H9 (cell line): Measurements from ENCODE around the gene LPCAT1. TPM values are rescaled to one million over a fixed set of nuclear protein-coding genes. Genes with fewer than 3 reads are reported as not detected.

ENCODE experiments used
- DNase-seq: peaks from one replicate; pipeline ENCODE4 v3.0.0-alpha.2; 2017
- H2AFZ ChIP-seq: one replicate; pipeline ENCODE4 v1.6.1; 2013; ENCODE audit warnings: mild to moderate bottlenecking, low read length, control low read depth, moderate library complexity
- H2AK5ac ChIP-seq: 2 replicates; pipeline ENCODE4 v1.6.1; 2013; ENCODE audit warnings: low read length, control low read depth, mixed read lengths; ENCODE audit not compliant: insufficient read length
- H2BK120ac ChIP-seq: one replicate; pipeline ENCODE4 v1.6.1; 2013; ENCODE audit warnings: low read depth, mild to moderate bottlenecking, low read length, control low read depth, inconsistent platforms; ENCODE audit not compliant: poor library complexity, severe bottlenecking
- H2BK12ac ChIP-seq: 2 replicates; pipeline ENCODE4 v1.6.1; 2013; ENCODE audit warnings: low read length, control low read depth, mixed read lengths, low read depth; ENCODE audit not compliant: insufficient read length
- H2BK15ac ChIP-seq: 2 replicates; pipeline ENCODE4 v1.6.1; 2013; ENCODE audit warnings: low read depth, low read length, control low read depth
- H2BK20ac ChIP-seq: one replicate; pipeline ENCODE4 v1.6.1; 2013; ENCODE audit warnings: low read depth, mild to moderate bottlenecking, low read length, control low read depth, inconsistent platforms; ENCODE audit not compliant: poor library complexity, severe bottlenecking
- H2BK5ac ChIP-seq: 2 replicates; pipeline ENCODE4 v1.6.1; 2013; ENCODE audit warnings: low read length, control low read depth, mixed read lengths; ENCODE audit not compliant: insufficient read length
- H3K14ac ChIP-seq: 2 replicates; pipeline ENCODE4 v1.6.1; 2013; ENCODE audit warnings: low read length, control low read depth; ENCODE audit not compliant: insufficient read depth
- H3K18ac ChIP-seq: 2 replicates; pipeline ENCODE4 v1.6.1; 2013; ENCODE audit warnings: low read depth, mild to moderate bottlenecking, mixed read lengths, low read length, control low read depth; ENCODE audit not compliant: insufficient read length
- H3K23ac ChIP-seq: 2 replicates; pipeline ENCODE4 v1.6.1; 2013; ENCODE audit warnings: low read length, control low read depth, mixed read lengths, low read depth; ENCODE audit not compliant: insufficient read length
- H3K23me2 ChIP-seq: 2 replicates; pipeline ENCODE4 v1.6.1; 2013; ENCODE audit warnings: low read depth, mild to moderate bottlenecking, mixed read lengths, low read length, control low read depth; ENCODE audit not compliant: insufficient read length, poor library complexity, severe bottlenecking
- H3K27ac ChIP-seq: 2 replicates; pipeline ENCODE4 v1.5.1; 2013; ENCODE audit warnings: low read length, control low read depth, mixed read lengths, low read depth; ENCODE audit not compliant: insufficient read length
- H3K27me3 ChIP-seq: 2 replicates; pipeline ENCODE4 v1.6.1; 2013; ENCODE audit warnings: low read length, control low read depth, inconsistent platforms; ENCODE audit not compliant: insufficient read depth
- H3K4ac ChIP-seq: 2 replicates; pipeline ENCODE4 v1.6.1; 2013; ENCODE audit warnings: low read depth, mild to moderate bottlenecking, control low read depth, inconsistent platforms, low read length, moderate library complexity
- H3K4me1 ChIP-seq: 2 replicates; pipeline ENCODE4 v1.6.1; 2013; ENCODE audit warnings: low read length, control low read depth, inconsistent platforms; ENCODE audit not compliant: insufficient read depth
- H3K4me2 ChIP-seq: 2 replicates; pipeline ENCODE4 v1.6.1; 2013; ENCODE audit warnings: low read length, control low read depth, mixed read lengths; ENCODE audit not compliant: insufficient read length, insufficient read depth
- H3K56ac ChIP-seq: 2 replicates; pipeline ENCODE4 v1.6.1; 2013; ENCODE audit warnings: low read depth, mild to moderate bottlenecking, mixed read lengths, low read length, control low read depth; ENCODE audit not compliant: insufficient read length
- H3K79me1 ChIP-seq: 2 replicates; pipeline ENCODE4 v1.6.1; 2013; ENCODE audit warnings: low read depth, mild to moderate bottlenecking, moderate library complexity, low read length, control low read depth, inconsistent platforms; ENCODE audit not compliant: insufficient read depth, poor library complexity, severe bottlenecking
- H3K79me2 ChIP-seq: 2 replicates; pipeline ENCODE4 v1.6.1; 2013; ENCODE audit warnings: low read length, control low read depth, inconsistent platforms; ENCODE audit not compliant: insufficient read depth
- H3K9ac ChIP-seq: 2 replicates; pipeline ENCODE4 v1.6.1; 2013; ENCODE audit warnings: low read length, control low read depth, mixed read lengths; ENCODE audit not compliant: insufficient read length; ENCODE audit errors: extremely low read depth
- H3K9me3 ChIP-seq: one replicate; pipeline ENCODE4 v1.6.1; 2013; ENCODE audit warnings: low read depth, low read length, inconsistent platforms; ENCODE audit not compliant: control insufficient read depth
- H3T11ph ChIP-seq: one replicate; pipeline ENCODE4 v1.6.1; 2013; ENCODE audit warnings: mild to moderate bottlenecking, low read length, control low read depth, inconsistent platforms
- H4K20me1 ChIP-seq: one replicate; pipeline ENCODE4 v1.6.1; 2013; ENCODE audit not compliant: control insufficient read depth, insufficient read length, insufficient read depth
- H4K5ac ChIP-seq: 2 replicates; pipeline ENCODE4 v1.6.1; 2013; ENCODE audit warnings: low read depth, mild to moderate bottlenecking, mixed read lengths, low read length, control low read depth; ENCODE audit not compliant: insufficient read length
- H4K8ac ChIP-seq: replicated peaks from 2 replicates; pipeline ENCODE4 v1.6.1; 2013; ENCODE audit warnings: low read length, control low read depth, mixed read lengths, low read depth; ENCODE audit not compliant: insufficient read length
- H4K91ac ChIP-seq: 2 replicates; pipeline ENCODE4 v1.6.1; 2013; ENCODE audit warnings: low read depth, mild to moderate bottlenecking, moderate library complexity, mixed read lengths, low read length, control low read depth; ENCODE audit not compliant: insufficient read length
- H3K27ac Mint-ChIP-seq, 3 experiments: 2 replicates in 2 of 3; 3 replicates in 1 of 3; pipeline ENCODE4 v1.8.0; 2020 to 2021; ENCODE audit warnings: mixed read lengths in 3 of 3, mild to moderate bottlenecking in 1 of 3, moderate library complexity in 1 of 3
- H3K27me3 Mint-ChIP-seq: 2 replicates; pipeline ENCODE4 v1.8.0; 2021; ENCODE audit warnings: low read depth, mild to moderate bottlenecking, moderate library complexity, mixed read lengths
- H3K36me3 Mint-ChIP-seq, 3 experiments: 2 replicates in 2 of 3; 3 replicates in 1 of 3; pipeline ENCODE4 v1.8.0; 2020 to 2021; ENCODE audit warnings: low read depth in 3 of 3, mixed read lengths in 3 of 3; ENCODE audit not compliant: insufficient read depth in 1 of 3
- H3K4me1 Mint-ChIP-seq, 2 experiments: 2 replicates each; pipeline ENCODE4 v1.8.0; 2020; ENCODE audit warnings: mixed read lengths in 2 of 2
- H3K4me3 Mint-ChIP-seq, 2 experiments: 2 replicates in 1 of 2; 3 replicates in 1 of 2; pipeline ENCODE4 v1.8.0; 2020 to 2021; ENCODE audit warnings: mild to moderate bottlenecking in 2 of 2, mixed read lengths in 2 of 2, moderate library complexity in 1 of 2
- H3K9me3 Mint-ChIP-seq, 2 experiments: 2 replicates in 1 of 2; 3 replicates in 1 of 2; pipeline ENCODE4 v1.8.0; 2020; ENCODE audit warnings: mild to moderate bottlenecking in 2 of 2, mixed read lengths in 2 of 2, moderate library complexity in 1 of 2
- CTCF ChIP-seq: fragments of 200-600 bp; sonication (generic); conservative IDR thresholded peaks from 3 replicates; pipeline ENCODE4 v1.8.0; 2021; ENCODE audit warnings: antibody characterized with exemption, mild to moderate bottlenecking
- WGBS: extraction: QIAGEN DNeasy Blood & Tissue Kit; methylation state at CpG from one replicate; pipeline ENCODE4 v1.1.7; 2013; ENCODE audit warnings: missing lambda C conversion rate, low lambda C conversion rate, mixed read lengths; ENCODE audit not compliant: insufficient read length; ENCODE audit errors: extremely low coverage; 5-methylcytosine and 5-hydroxymethylcytosine counted together
- total RNA-seq: library from RNA; stranded (reverse); gene quantifications from 2 replicates; pipeline ENCODE4 v1.2.1, GENCODE V29; 2021

Gene LPCAT1
- total RNA-seq, 1 experiment from 2014 or later: 231 TPM

GRCh38 chr5:1544294-1544961, 20.7 kb upstream of the LPCAT1 start:
- no peaks in the 10 kb centered on the region for H3K9me3 ChIP-seq
- no CpG with 5 or more reads among the region's 12 CpGs for WGBS
- H3K56ac ChIP-seq: no peak overlapping the region
- peaks cover 0 to 2% of the 10 kb centered on the region in 2 experiments; a peak in 2 of 5 replicates for H3K9me3 Mint-ChIP-seq
- no peak overlapping the region for H3K4ac ChIP-seq
- no peaks in the 10 kb centered on the region for H3K4me1 Mint-ChIP-seq
- no peak overlapping the region for H3K23ac ChIP-seq
- H2AK5ac ChIP-seq: no peak overlapping the region
- no peaks in the 10 kb centered on the region for H3K79me1 ChIP-seq
- no peaks in the 10 kb centered on the region for H3K4me1 ChIP-seq
- no peaks in the 10 kb centered on the region for H3K27me3 ChIP-seq
- H3T11ph ChIP-seq: no peak overlapping the region
- H4K91ac ChIP-seq: no peak overlapping the region
- no peak overlapping the region for H3K27ac ChIP-seq
- no peaks in the 10 kb centered on the region for H4K20me1 ChIP-seq
- no peak for TF ChIP-seq CTCF
- no peak overlapping the region for H2AFZ ChIP-seq
- no peak overlapping the region for H3K18ac ChIP-seq
- no peak overlapping the region for H3K4me2 ChIP-seq
- no peak overlapping the region for H4K8ac ChIP-seq
- no peak for DNase-seq
- H3K23me2 ChIP-seq: no peaks in the 10 kb centered on the region
- H4K5ac ChIP-seq: no peak overlapping the region
- H3K27ac Mint-ChIP-seq: peak overlapping the region in 1 of 3 experiments; percentile 73; a peak in 2 of 7 replicates
- no peak overlapping the region for H3K9ac ChIP-seq
- no peak overlapping the region for H2BK15ac ChIP-seq
- no peak overlapping the region for H2BK5ac ChIP-seq
- H2BK20ac ChIP-seq: no peak overlapping the region
- no peak overlapping the region for H2BK120ac ChIP-seq
- H2BK12ac ChIP-seq: no peak overlapping the region
- no peaks in the 10 kb centered on the region for H3K79me2 ChIP-seq
- no peak overlapping the region for H3K14ac ChIP-seq
- H3K36me3 Mint-ChIP-seq: no peaks in the 10 kb centered on the region
- H3K4me3 Mint-ChIP-seq: no peak overlapping the region
- peaks cover 14% of the 10 kb centered on the region for H3K27me3 Mint-ChIP-seq
